Measurements from ENCODE around the gene CAPZB. TPM values are rescaled to one million over a fixed set of nuclear protein-coding genes. Genes with fewer than 3 reads are reported as not detected.

CAPZB gene
- polyA plus RNA-seq, 3 donors, result 290 to 504 (median 407) TPM

DNA sequence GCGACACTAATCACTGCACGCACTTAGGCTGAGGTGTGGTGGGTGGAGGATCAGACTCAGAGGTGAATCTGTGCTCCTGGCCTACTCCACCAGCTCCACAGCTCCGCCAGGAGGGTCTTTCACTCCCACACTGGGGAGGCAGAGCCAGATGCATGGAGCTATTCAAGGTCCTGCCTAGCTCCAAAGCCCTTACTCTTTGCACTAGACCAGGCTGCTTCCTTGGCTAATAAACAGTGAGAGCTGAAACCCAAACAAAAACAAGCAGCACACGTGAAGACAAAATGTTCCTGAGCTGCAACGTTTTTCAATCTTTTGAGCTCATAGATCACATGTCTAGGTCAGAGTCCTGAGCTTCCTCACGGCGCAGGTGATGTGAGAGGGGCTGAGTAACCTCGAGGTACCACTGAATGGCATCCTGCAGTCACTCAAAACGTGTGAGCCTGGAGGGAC lies 19.2 kb downstream of the CAPZB start:
- no peaks in the 10 kb centered on the region for H3K27me3 ChIP-seq (ENCODE audit: control insufficient read depth in 2 of 2, insufficient read depth in 2 of 2, low read length in 2 of 2)
- Mint-ChIP-seq H3K4me1 (peaks cover 77% of the 10 kb centered on the region), H3K9me3 (no peaks in the 10 kb centered on the region), H3K27me3 (ENCODE audit: low read depth in 3 of 3) (no peaks in the 10 kb centered on the region), H3K27ac (peak overlapping the region in 2 of 7 donors; percentile 46 to 66), H3K36me3 (peaks cover 28 to 39% of the 10 kb centered on the region in 2 donors), H3K4me3 (no peak overlapping the region)
- DNase-seq, result no peak
- peaks cover 0 to 22% of the 10 kb centered on the region in 2 donors for H3K36me3 ChIP-seq (replicated peaks in 1 of 2; ENCODE audit: control insufficient read depth in 1 of 2, insufficient read depth in 2 of 2, low read length in 2 of 2)
- no peaks in the 10 kb centered on the region for H3K9me3 ChIP-seq (replicated peaks in 1 of 2; ENCODE audit: control insufficient read depth in 1 of 2, insufficient read depth in 1 of 2, low read length in 2 of 2)
- H3K4me1 ChIP-seq (ENCODE audit: control insufficient read depth in 1 of 2, insufficient read depth in 2 of 2, low read length in 2 of 2), result peaks cover 62 to 76% of the 10 kb centered on the region in 2 donors
- TF ChIP-seq CTCF (IDR thresholded peaks at IDR 0.05), result no peak
- H4K20me1 ChIP-seq (ENCODE audit: insufficient read depth, low read length), result peaks cover 93% of the 10 kb centered on the region
- no peak overlapping the region for H3K4me3 ChIP-seq (replicated peaks in 1 of 3; ENCODE audit: low read depth in 2 of 3, low read length in 3 of 3)
- H2AFZ ChIP-seq (ENCODE audit: insufficient read depth, low read depth, low read length, poor library complexity, severe bottlenecking), result no peak overlapping the region
- intact Hi-C loops (cut with micrococcal nuclease), result loop anchor here (5.0 kb wide), 1 partner anchor 131 kb away; a partner anchor contains a TSS
- no peak overlapping the region for H3K4me2 ChIP-seq (replicated peaks; ENCODE audit: extremely low read depth, low read length, poor library complexity, severe bottlenecking)
- 67% methylated on average over 5 of the region's 9 CpGs for WGBS (ENCODE audit: insufficient coverage)
- peaks cover 95% of the 10 kb centered on the region for H3K79me2 ChIP-seq (ENCODE audit: insufficient read depth, low read length)
- peak overlapping the region in 1 of 2 donors; percentile 54 for H3K27ac ChIP-seq (ENCODE audit: low read depth in 1 of 2, low read length in 2 of 2)
- H3K9ac ChIP-seq (ENCODE audit: insufficient read depth, low read length, poor library complexity, severe bottlenecking), result no peak overlapping the region

DNA sequence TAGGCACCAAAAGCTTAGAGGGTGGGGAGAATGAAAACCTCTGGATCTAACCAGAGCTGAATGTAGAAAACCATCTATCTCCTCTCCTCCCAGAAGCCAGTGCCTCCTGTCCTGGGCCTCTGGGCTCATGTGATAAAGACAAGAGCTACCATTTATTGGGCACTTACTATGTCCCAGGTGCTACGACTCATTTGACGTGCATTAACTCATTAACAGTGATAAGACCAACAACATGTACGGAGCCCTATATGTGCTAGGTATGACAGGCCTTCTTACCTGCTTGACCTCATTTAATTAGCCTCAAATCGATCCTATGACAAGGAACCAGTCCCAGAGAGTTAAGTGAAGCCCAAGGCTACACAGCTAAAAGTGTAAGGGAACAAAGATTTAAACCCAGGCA lies 19.7 kb downstream of the CAPZB start:
- no peaks in the 10 kb centered on the region for H3K27me3 ChIP-seq (ENCODE audit: control insufficient read depth in 2 of 2, insufficient read depth in 2 of 2, low read length in 2 of 2)
- H3K27ac ChIP-seq (ENCODE audit: low read depth in 1 of 2, low read length in 2 of 2), result peak overlapping the region in 1 of 2 donors; percentile 54
- TF ChIP-seq CTCF (IDR thresholded peaks at IDR 0.05), result no peak
- intact Hi-C loops (cut with micrococcal nuclease), result loop anchor here (5.0 kb wide), 1 partner anchor 132 kb away; a partner anchor contains a TSS
- peaks cover 23 to 38% of the 10 kb centered on the region in 2 donors for H3K36me3 Mint-ChIP-seq
- H3K4me3 Mint-ChIP-seq, result no peak overlapping the region
- peak overlapping the region in 2 of 7 donors; percentile 63 to 72 for H3K27ac Mint-ChIP-seq
- H3K4me1 Mint-ChIP-seq, result peaks cover 74% of the 10 kb centered on the region
- 100% methylated on average over 4 of the region's 4 CpGs for WGBS (ENCODE audit: insufficient coverage)
- no peak overlapping the region for H3K9ac ChIP-seq (ENCODE audit: insufficient read depth, low read length, poor library complexity, severe bottlenecking)
- H3K4me2 ChIP-seq (replicated peaks; ENCODE audit: extremely low read depth, low read length, poor library complexity, severe bottlenecking), result no peak overlapping the region
- H3K4me1 ChIP-seq (ENCODE audit: control insufficient read depth in 1 of 2, insufficient read depth in 2 of 2, low read length in 2 of 2), result peaks cover 58 to 71% of the 10 kb centered on the region in 2 donors
- peaks cover 93% of the 10 kb centered on the region for H4K20me1 ChIP-seq (ENCODE audit: insufficient read depth, low read length)
- H3K4me3 ChIP-seq (replicated peaks in 1 of 3; ENCODE audit: low read depth in 2 of 3, low read length in 3 of 3), result no peak overlapping the region
- H3K27me3 Mint-ChIP-seq (ENCODE audit: low read depth in 3 of 3), result no peaks in the 10 kb centered on the region
- no peaks in the 10 kb centered on the region for H3K9me3 Mint-ChIP-seq
- no peaks in the 10 kb centered on the region for H3K9me3 ChIP-seq (replicated peaks in 1 of 2; ENCODE audit: control insufficient read depth in 1 of 2, insufficient read depth in 1 of 2, low read length in 2 of 2)
- H2AFZ ChIP-seq (ENCODE audit: insufficient read depth, low read depth, low read length, poor library complexity, severe bottlenecking), result no peak overlapping the region
- no peak for DNase-seq
- H3K79me2 ChIP-seq (ENCODE audit: insufficient read depth, low read length), result peaks cover 95% of the 10 kb centered on the region
- H3K36me3 ChIP-seq (replicated peaks in 1 of 2; ENCODE audit: control insufficient read depth in 1 of 2, insufficient read depth in 2 of 2, low read length in 2 of 2), result peaks cover 1 to 17% of the 10 kb centered on the region in 2 donors

Data from CD14-positive monocyte (primary cell).